Upper lobe of left lung (tissue), 4 donors: ENCODE data around the gene CKAP4.

Source experiments
- CTCF ChIP-seq, 6 experiments: fragments of 450-650 bp in 4 of 6; fragments of 200-600 bp in 2 of 6; sonication (generic) in 2 of 6; IDR thresholded peaks; one replicate each; pipeline ENCODE4 v1.5.1; 2016 to 2019; ENCODE audit warnings: antibody characterized with exemption in 6 of 6
- POLR2A ChIP-seq, 4 donors: fragments of 450-650 bp; IDR thresholded peaks; one replicate each; pipeline ENCODE4 v1.5.1; 2016 to 2017; ENCODE audit warnings: antibody characterized with exemption in 4 of 4, mild to moderate bottlenecking in 2 of 4

- TF ChIP-seq CTCF (IDR thresholded peaks at IDR 0.05) (no peak), POLR2A (IDR thresholded peaks at IDR 0.05) (no peak)
Observed at GRCh38 chr12:106273491-106273890, 25.7 kb upstream of the CKAP4 start.
